Natural killer cell (primary cell): ENCODE data around the gene TMEM170A. TPM values are rescaled to one million over a fixed set of nuclear protein-coding genes. Genes with fewer than 3 reads are reported as not detected.
"Not testable (repeated sequence)": the region's sequence is repeated elsewhere in the genome, so short reads cannot be mapped to it uniquely, and the experiment has no call there.

Experiments used
- ATAC-seq, 3 donors: fragments of 150-1000 bp in 2 of 3; fragments of 200-7000 bp in 1 of 3; cut with Tn5 transposase; 1 replicate in 1 of 3; 2 replicates in 2 of 3; pipeline ENCODE4 v1.10.0; 2021; ENCODE audit warnings: mild to moderate bottlenecking in 2 of 3, moderate library complexity in 2 of 3
- DNase-seq, 2 donors: peaks; one replicate each; pipeline versions ENCODE4 v3.0.0 to v3.0.0-alpha.2; 2013 to 2021; ENCODE audit warnings: mixed read lengths in 1 of 2
- H3K27ac ChIP-seq: one replicate; pipeline ENCODE4 v1.5.1; 2013; ENCODE audit warnings: mild to moderate bottlenecking, low read length
- H3K27me3 ChIP-seq: one replicate; pipeline ENCODE4 v1.6.1; 2013; ENCODE audit warnings: low read length; ENCODE audit not compliant: control insufficient read depth, insufficient read depth
- H3K36me3 ChIP-seq: one replicate; pipeline ENCODE4 v1.6.1; 2013; ENCODE audit warnings: low read length; ENCODE audit not compliant: control insufficient read depth, insufficient read depth
- H3K4me1 ChIP-seq: one replicate; pipeline ENCODE4 v1.6.1; 2013; ENCODE audit warnings: low read length; ENCODE audit not compliant: control insufficient read depth, insufficient read depth
- H3K4me3 ChIP-seq: one replicate; pipeline ENCODE4 v1.5.1; 2013; ENCODE audit warnings: low read length
- H3K9me3 ChIP-seq: one replicate; pipeline ENCODE4 v1.6.1; 2013; ENCODE audit warnings: low read length; ENCODE audit not compliant: control insufficient read depth, insufficient read depth
- H3K27ac Mint-ChIP-seq, 2 donors: one replicate each; pipeline ENCODE4 v1.8.0; 2022; ENCODE audit warnings: mild to moderate bottlenecking in 2 of 2, mixed read lengths in 2 of 2, moderate library complexity in 1 of 2
- H3K27me3 Mint-ChIP-seq, 2 donors: one replicate each; pipeline ENCODE4 v1.8.0; 2022; ENCODE audit warnings: low read depth in 2 of 2, mixed read lengths in 2 of 2
- H3K36me3 Mint-ChIP-seq: one replicate; pipeline ENCODE4 v1.8.0; 2022; ENCODE audit warnings: mixed read lengths
- H3K4me1 Mint-ChIP-seq, 2 donors: one replicate each; pipeline ENCODE4 v1.8.0; 2022; ENCODE audit warnings: mixed read lengths in 2 of 2
- H3K4me3 Mint-ChIP-seq: one replicate; pipeline ENCODE4 v1.8.0; 2022; ENCODE audit warnings: mild to moderate bottlenecking, moderate library complexity, mixed read lengths
- H3K9me3 Mint-ChIP-seq, 2 donors: one replicate each; pipeline ENCODE4 v1.8.0; 2022; ENCODE audit warnings: mixed read lengths in 2 of 2
- CTCF ChIP-seq: fragments of 200-600 bp; IDR thresholded peaks from one replicate; pipeline ENCODE4 v1.8.0; 2022; ENCODE audit warnings: antibody characterized with exemption
- WGBS: methylation state at CpG from one replicate; pipeline ENCODE4 v1.1.7; 2013; ENCODE audit warnings: missing lambda C conversion rate; ENCODE audit not compliant: insufficient coverage; 5-methylcytosine and 5-hydroxymethylcytosine counted together
- intact Hi-C: fragments of 100-400 bp; cut with micrococcal nuclease; formaldehyde crosslinking; loops from one replicate; pipeline ENCODE4 v1.14.2; 2022
- total RNA-seq, 4 donors: library from RNA; stranded (reverse); fragments of 120-200 nt in 1 of 4; gene quantifications; one replicate each; pipeline versions ENCODE4 v1.2.3 to v1.2.4, GENCODE V29; 2013 to 2022

Gene TMEM170A
- total RNA-seq, 3 donors from 2014 or later (not counting 1 experiment from before 2014, with no cell fraction given): 51.5 to 61.0 (median 53.9) TPM

GRCh38 chr16:75466760-75467159 is 2.3 kb upstream of the TMEM170A start:
- H3K36me3 ChIP-seq: no peaks in the 10 kb centered on the region
- Mint-ChIP-seq H3K4me3 (no peak overlapping the region), H3K36me3 (no peaks in the 10 kb centered on the region), H3K27ac (no peak overlapping the region), H3K27me3 (no peaks in the 10 kb centered on the region), H3K4me1 (peaks cover 29 to 34% of the 10 kb centered on the region in 2 donors), H3K9me3 (peaks cover 0 to 2% of the 10 kb centered on the region in 2 donors)
- 96% methylated on average over 2 of the region's 2 CpGs for WGBS
- H3K4me3 ChIP-seq: no peak overlapping the region
- intact Hi-C loops: no loop called here
- H3K27ac ChIP-seq: no peak overlapping the region
- ATAC-seq: no peak
- no peak for DNase-seq
- H3K27me3 ChIP-seq: no peaks in the 10 kb centered on the region
- no peaks in the 10 kb centered on the region for H3K9me3 ChIP-seq
- H3K4me1 ChIP-seq: peaks cover 13% of the 10 kb centered on the region
- no peak for TF ChIP-seq CTCF

GRCh38 chr16:75463389-75464121 is 934 bp downstream of the TMEM170A start:
- DNase-seq (peak; percentile 18 to 38), ATAC-seq (peak in 1 of 3 donors; percentile 3)
- 3% methylated on average over 39 of the region's 39 CpGs for WGBS
- H3K27me3 ChIP-seq, H3K36me3 ChIP-seq, H3K36me3 Mint-ChIP-seq, H3K9me3 Mint-ChIP-seq, H3K27me3 Mint-ChIP-seq, H3K9me3 ChIP-seq: not testable (repeated sequence)
- H3K4me3 Mint-ChIP-seq: peak overlapping the region; percentile 85
- intact Hi-C loops: loop anchor here (1.0 to 5.0 kb wide), 5 partner anchors 29 to 184 kb away; partner anchors contain the start of genes ADAT1, GABARAPL2, KARS1 and TERF2IP
- H3K27ac ChIP-seq: peak overlapping the region; percentile 99
- peak overlapping the region; percentile 82 for H3K4me3 ChIP-seq
- H3K27ac Mint-ChIP-seq: peak overlapping the region; percentile 95 to 97
- peaks cover 46 to 52% of the 10 kb centered on the region in 2 donors for H3K4me1 Mint-ChIP-seq
- H3K4me1 ChIP-seq: peaks cover 13% of the 10 kb centered on the region

- H3K36me3 ChIP-seq: peaks cover 2% of the 10 kb centered on the region
- H3K9me3 ChIP-seq: no peaks in the 10 kb centered on the region
- peak; percentile 16 to 38 (median 24) for ATAC-seq
- peaks cover 13% of the 10 kb centered on the region for H3K4me1 ChIP-seq
- peak overlapping the region; percentile 95 to 97 for H3K27ac Mint-ChIP-seq
- WGBS: 0% methylated on average over 1 of the region's 2 CpGs
- H3K27me3 Mint-ChIP-seq: no peaks in the 10 kb centered on the region
- H3K36me3 Mint-ChIP-seq: no peaks in the 10 kb centered on the region
- peaks cover 0 to 2% of the 10 kb centered on the region in 2 donors for H3K9me3 Mint-ChIP-seq
- intact Hi-C loops: loop anchor here (5.0 kb wide), 1 partner anchor 159 kb away; the partner anchor contains the start of gene ADAT1
- peak overlapping the region; percentile 39 for H3K27ac ChIP-seq
- H3K4me3 Mint-ChIP-seq: peak overlapping the region; percentile 85
- peaks cover 54 to 59% of the 10 kb centered on the region in 2 donors for H3K4me1 Mint-ChIP-seq
- peak overlapping the region; percentile 82 for H3K4me3 ChIP-seq
- no peak for TF ChIP-seq CTCF
- peak in 1 of 2 donors; percentile 73 for DNase-seq
- H3K27me3 ChIP-seq: no peaks in the 10 kb centered on the region
These were observed 1.7 kb downstream of the TMEM170A start for GRCh38 chr16:75462806-75463205.

GRCh38 chr16:75461575-75461974 is 2.9 kb downstream of the TMEM170A start:
- H3K4me3 Mint-ChIP-seq: no peak overlapping the region
- H3K9me3 ChIP-seq: no peaks in the 10 kb centered on the region
- no peak for TF ChIP-seq CTCF
- H3K27me3 Mint-ChIP-seq: no peaks in the 10 kb centered on the region
- H3K36me3 ChIP-seq: peaks cover 2% of the 10 kb centered on the region
- no peaks in the 10 kb centered on the region for H3K36me3 Mint-ChIP-seq
- peak overlapping the region; percentile 95 to 97 for H3K27ac Mint-ChIP-seq
- no peak for DNase-seq
- H3K4me1 ChIP-seq: peaks cover 13% of the 10 kb centered on the region
- H3K9me3 Mint-ChIP-seq: peaks cover 0 to 2% of the 10 kb centered on the region in 2 donors
- peaks cover 63 to 68% of the 10 kb centered on the region in 2 donors for H3K4me1 Mint-ChIP-seq
- 96% methylated on average over 2 of the region's 2 CpGs for WGBS
- no peak for ATAC-seq
- H3K4me3 ChIP-seq: no peak overlapping the region
- intact Hi-C loops: loop anchor here (5.0 kb wide), 1 partner anchor 161 kb away; the partner anchor contains the start of gene ADAT1
- H3K27ac ChIP-seq: no peak overlapping the region
- H3K27me3 ChIP-seq: no peaks in the 10 kb centered on the region
